Measurements from ENCODE around the gene ZNF100. TPM values are rescaled to one million over a fixed set of nuclear protein-coding genes. Genes with fewer than 3 reads are reported as not detected.
"Not testable (repeated sequence)": the region's sequence is repeated elsewhere in the genome, so short reads cannot be mapped to it uniquely, and the experiment has no call there.

ZNF100 gene
- total and polyA plus RNA-seq, 2 experiments from 2014 or later, result 2.6 to 4.1 TPM

GRCh38 chr19:21758296-21758695, 9.1 kb downstream of the ZNF100 start:
- no peak overlapping the region for H3K4me3 ChIP-seq
- H3K9ac ChIP-seq, result no peak overlapping the region
- in situ Hi-C loops (cut with MboI), result no loop called here
- DNase-seq, result no peak
- H3K36me3 ChIP-seq (ENCODE audit: low read depth), result peaks cover 8% of the 10 kb centered on the region; the same call in 1 of the 2 replicates
- TF ChIP-seq EZH2phosphoT487 (IDR thresholded peaks at IDR 0.05; ENCODE audit: insufficient read depth, low read depth) (no peak), EZH2 (IDR thresholded peaks at IDR 0.05; ENCODE audit: insufficient read depth, poor library complexity, severe bottlenecking) (no peak)
- no peak overlapping the region for H2AFZ ChIP-seq
- H4K20me1 ChIP-seq (ENCODE audit: insufficient read depth), result no peaks in the 10 kb centered on the region
- peaks cover 29% of the 10 kb centered on the region for H3K79me2 ChIP-seq (ENCODE audit: insufficient read depth)
- no peaks in the 10 kb centered on the region for H3K9me3 ChIP-seq (ENCODE audit: low read depth)
- WGBS, 2 experiments (ENCODE audit: low coverage in 1 of 2, low lambda C conversion rate in 2 of 2, missing lambda C conversion rate in 2 of 2), result 97 to 100% methylated on average over 3 of the region's 3 CpGs
- no peak overlapping the region for H3K4me2 ChIP-seq (ENCODE audit: unreplicated experiment)
- H3K27ac ChIP-seq, result no peak overlapping the region
- H3K9me2 ChIP-seq (ENCODE audit: insufficient read depth), result no peaks in the 10 kb centered on the region
- 0 out of 2 replicates have a peak, but pooled peaks cover 4% of the 10 kb centered on the region for H3F3A ChIP-seq (ENCODE audit: insufficient read depth)
- no peaks in the 10 kb centered on the region for H3K4me1 ChIP-seq (ENCODE audit: insufficient read depth)
- no peaks in the 10 kb centered on the region for H3K27me3 ChIP-seq (replicated peaks; ENCODE audit: insufficient read depth)

DNA sequence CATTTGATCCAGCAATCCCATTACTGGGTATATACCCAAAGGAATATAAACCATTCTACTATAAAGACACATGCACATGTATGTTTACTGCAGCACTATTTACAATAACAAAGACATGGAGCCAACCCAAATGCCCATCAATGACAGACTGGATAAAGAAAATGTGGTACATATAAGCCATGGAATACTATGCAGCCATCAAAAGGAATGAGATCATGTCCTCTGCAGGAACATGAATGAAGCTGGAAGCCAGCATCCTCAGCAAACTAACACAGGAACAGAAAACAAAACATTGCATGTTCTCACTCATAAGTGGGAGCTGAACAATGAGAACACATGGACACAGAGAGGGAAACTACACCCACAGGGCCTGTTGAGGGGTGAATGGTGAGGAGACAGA, 11.8 kb downstream of the ZNF100 start:
- Histone ChIP-seq H3F3A (ENCODE audit: insufficient read depth) (peaks cover 13% of the 10 kb centered on the region; the same call in 1 of the 2 replicates), H3K79me2 (ENCODE audit: insufficient read depth) (peaks cover 29% of the 10 kb centered on the region)
- H4K20me1 ChIP-seq (ENCODE audit: insufficient read depth); H3K27ac ChIP-seq; H2AFZ ChIP-seq; H3K36me3 ChIP-seq (ENCODE audit: low read depth); H3K9me3 ChIP-seq (ENCODE audit: low read depth); H3K4me2 ChIP-seq (ENCODE audit: unreplicated experiment); DNase-seq; in situ Hi-C loops (cut with MboI); H3K9ac ChIP-seq; H3K9me2 ChIP-seq (ENCODE audit: insufficient read depth); H3K27me3 ChIP-seq (replicated peaks; ENCODE audit: insufficient read depth); H3K4me1 ChIP-seq (ENCODE audit: insufficient read depth); H3K4me3 ChIP-seq: not testable (repeated sequence)

DNA sequence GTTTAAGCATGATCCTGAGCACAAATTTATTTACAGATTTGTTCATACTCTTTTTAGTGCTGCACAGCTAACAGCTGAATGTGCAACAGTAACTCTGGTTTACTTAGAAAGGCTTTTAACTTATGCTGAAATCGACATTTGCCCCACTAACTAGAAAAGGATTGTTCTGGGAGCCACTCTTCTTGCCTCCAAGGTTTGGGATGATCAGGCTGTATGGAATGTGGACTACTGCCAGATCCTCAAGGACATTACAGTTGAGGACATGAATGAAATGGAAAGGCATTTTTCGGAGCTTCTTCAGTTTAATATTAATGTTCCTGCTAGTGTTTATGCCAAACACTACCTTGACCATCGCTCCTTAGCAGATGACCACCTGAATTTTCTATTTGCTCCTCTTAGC, 16.0 kb downstream of the ZNF100 start:
- TF ChIP-seq EZH2 (IDR thresholded peaks at IDR 0.05; ENCODE audit: insufficient read depth, poor library complexity, severe bottlenecking), result no peak
- no peak for TF ChIP-seq EZH2phosphoT487 (IDR thresholded peaks at IDR 0.05; ENCODE audit: insufficient read depth, low read depth)
- H3K79me2 ChIP-seq (ENCODE audit: insufficient read depth), result peaks cover 53% of the 10 kb centered on the region
- H3F3A ChIP-seq (ENCODE audit: insufficient read depth), result peaks cover 16% of the 10 kb centered on the region; the same call in 1 of the 2 replicates
- no peak overlapping the region for H3K4me3 ChIP-seq
- WGBS, 2 experiments (ENCODE audit: low coverage in 1 of 2, low lambda C conversion rate in 2 of 2, missing lambda C conversion rate in 2 of 2), result 80 to 87% methylated on average over 3 of the region's 3 CpGs
- H3K36me3 ChIP-seq (ENCODE audit: low read depth), result peaks cover 8% of the 10 kb centered on the region; the same call in 1 of the 2 replicates
- H3K9me3 ChIP-seq (ENCODE audit: low read depth), result no peaks in the 10 kb centered on the region
- no peaks in the 10 kb centered on the region for H4K20me1 ChIP-seq (ENCODE audit: insufficient read depth)
- in situ Hi-C loops (cut with MboI), result no loop called here
- H3K4me2 ChIP-seq (ENCODE audit: unreplicated experiment), result peak overlapping the region; percentile 17
- H3K9ac ChIP-seq, result no peak overlapping the region
- DNase-seq, result peak; percentile 60
- H3K9me2 ChIP-seq (ENCODE audit: insufficient read depth), result no peaks in the 10 kb centered on the region
- H3K27ac ChIP-seq, result no peak overlapping the region
- no peak overlapping the region for H2AFZ ChIP-seq
- no peaks in the 10 kb centered on the region for H3K27me3 ChIP-seq (replicated peaks; ENCODE audit: insufficient read depth)
- peaks cover 4% of the 10 kb centered on the region; the same call in 1 of the 2 replicates for H3K4me1 ChIP-seq (ENCODE audit: insufficient read depth)

DNA sequence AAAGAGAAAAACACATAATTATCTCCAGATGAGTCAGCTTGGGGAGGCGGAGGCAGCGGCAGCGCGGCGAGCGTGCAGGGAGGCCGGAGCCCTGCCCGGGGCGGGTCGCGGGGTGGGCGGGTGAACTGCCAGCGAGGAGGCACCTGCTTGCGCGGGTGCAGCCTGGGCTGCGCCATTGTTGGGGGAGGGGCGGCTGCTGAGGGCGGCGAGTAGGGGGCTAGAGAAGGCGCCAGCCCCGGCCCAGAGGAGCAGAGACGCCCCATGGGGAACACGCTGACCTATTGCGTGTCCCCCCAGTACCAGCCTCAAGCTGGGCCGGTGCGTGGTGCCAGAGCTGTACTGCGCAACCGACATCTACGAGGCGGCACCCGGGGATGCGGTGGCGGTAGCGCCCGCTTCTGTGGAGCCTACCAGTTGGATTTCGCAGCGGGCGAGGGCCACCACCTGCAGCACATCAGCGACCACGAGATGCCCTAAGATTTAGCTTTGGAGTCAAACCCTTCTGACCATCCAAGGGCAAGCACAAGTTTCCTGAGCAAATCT, 16.7 kb downstream of the ZNF100 start:
- H3F3A ChIP-seq (ENCODE audit: insufficient read depth), result peaks cover 12% of the 10 kb centered on the region; the same call in 1 of the 2 replicates
- H3K9me2 ChIP-seq (ENCODE audit: insufficient read depth), result no peaks in the 10 kb centered on the region
- peaks cover 47% of the 10 kb centered on the region for H3K79me2 ChIP-seq (ENCODE audit: insufficient read depth)
- TF ChIP-seq EZH2phosphoT487 (IDR thresholded peaks at IDR 0.05; ENCODE audit: insufficient read depth, low read depth) (no peak), EZH2 (IDR thresholded peaks at IDR 0.05; ENCODE audit: insufficient read depth, poor library complexity, severe bottlenecking) (no peak)
- no peak overlapping the region for H2AFZ ChIP-seq
- H3K4me1 ChIP-seq (ENCODE audit: insufficient read depth), result peaks cover 4% of the 10 kb centered on the region; the same call in 1 of the 2 replicates
- no peak for DNase-seq
- H3K9me3 ChIP-seq (ENCODE audit: low read depth), result no peaks in the 10 kb centered on the region
- no peak overlapping the region for H3K27ac ChIP-seq
- in situ Hi-C loops (cut with MboI), result no loop called here
- no peaks in the 10 kb centered on the region for H4K20me1 ChIP-seq (ENCODE audit: insufficient read depth)
- H3K27me3 ChIP-seq (replicated peaks; ENCODE audit: insufficient read depth), result no peaks in the 10 kb centered on the region
- 97 to 98% methylated on average over 20 to 39 of the region's 40 CpGs for WGBS, 2 experiments (ENCODE audit: low coverage in 1 of 2, low lambda C conversion rate in 2 of 2, missing lambda C conversion rate in 2 of 2)
- H3K36me3 ChIP-seq (ENCODE audit: low read depth), result peaks cover 8% of the 10 kb centered on the region; the same call in 1 of the 2 replicates
- H3K4me3 ChIP-seq, result no peak overlapping the region
- H3K9ac ChIP-seq, result no peak overlapping the region
- H3K4me2 ChIP-seq (ENCODE audit: unreplicated experiment), result no peak overlapping the region

DNA sequence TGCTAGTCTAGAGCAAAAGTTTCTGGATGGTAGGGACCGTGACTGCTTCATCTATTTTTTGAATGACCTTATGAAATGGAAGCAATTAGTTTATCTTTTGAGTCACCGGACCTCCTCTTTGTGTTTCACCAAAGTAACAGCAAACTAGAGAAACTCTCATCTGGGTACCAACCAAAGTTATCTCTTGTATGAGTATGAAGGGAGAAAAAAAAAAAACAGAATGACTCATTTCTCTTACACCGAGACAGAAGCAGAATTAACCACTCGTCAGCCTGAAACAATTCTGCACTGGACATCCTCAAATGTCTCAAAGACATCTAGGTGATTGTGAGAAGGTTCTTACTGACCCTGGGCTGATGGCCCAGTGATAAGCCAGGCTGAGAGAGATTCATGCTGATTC, 18.3 kb downstream of the ZNF100 start:
- Histone ChIP-seq H2AFZ (no peak overlapping the region), H3K4me2 (ENCODE audit: unreplicated experiment) (no peak overlapping the region), H3K36me3 (ENCODE audit: low read depth) (no peaks in the 10 kb centered on the region), H3K4me1 (ENCODE audit: insufficient read depth) (peaks cover 4% of the 10 kb centered on the region; the same call in 1 of the 2 replicates), H3K27ac (no peak overlapping the region), H3K27me3 (replicated peaks; ENCODE audit: insufficient read depth) (no peaks in the 10 kb centered on the region), H4K20me1 (ENCODE audit: insufficient read depth) (no peaks in the 10 kb centered on the region), H3K9ac (no peak overlapping the region), H3F3A (ENCODE audit: insufficient read depth) (peaks cover 12% of the 10 kb centered on the region; the same call in 1 of the 2 replicates), H3K4me3 (no peak overlapping the region), H3K9me2 (ENCODE audit: insufficient read depth) (no peaks in the 10 kb centered on the region), H3K79me2 (ENCODE audit: insufficient read depth) (peaks cover 33% of the 10 kb centered on the region), H3K9me3 (ENCODE audit: low read depth) (no peaks in the 10 kb centered on the region)
- in situ Hi-C loops (cut with MboI), result no loop called here
- WGBS, 2 experiments (ENCODE audit: low coverage in 1 of 2, low lambda C conversion rate in 2 of 2, missing lambda C conversion rate in 2 of 2), result 59 to 60% methylated on average over 4 of the region's 4 CpGs
- no peak for TF ChIP-seq EZH2 (IDR thresholded peaks at IDR 0.05; ENCODE audit: insufficient read depth, poor library complexity, severe bottlenecking)
- no peak for TF ChIP-seq EZH2phosphoT487 (IDR thresholded peaks at IDR 0.05; ENCODE audit: insufficient read depth, low read depth)
- peak; percentile 14 for DNase-seq

Measured in GM23248 (cell line).